BJ (cell line): ENCODE measurements around the gene KCNJ10. TPM values are rescaled to one million over a fixed set of nuclear protein-coding genes. Genes with fewer than 3 reads are reported as not detected.

Experiments used
- CTCF ChIA-PET: fragments of 350-600 bp; formaldehyde crosslinking; extraction: SDS; loops from one replicate; lab custom pipeline; 2021; ENCODE audit warnings: antibody characterized with exemption, inconsistent platforms; lab: Yijun Ruan, JAX
- POLR2A ChIA-PET: fragments of 300-600 bp; sonication (Branson Sonifier 250); formaldehyde crosslinking; extraction: SDS; loops from one replicate; lab custom pipeline; 2021; ENCODE audit warnings: antibody characterized with exemption; lab: Charles Lee
- DNase-seq: peaks from one replicate; pipeline ENCODE4 v3.0.0-alpha.2; 2011; ENCODE audit warnings: low read depth
- H3K27me3 ChIP-seq: 2 replicates; pipeline ENCODE4 v1.6.0; 2011; ENCODE audit warnings: low read length; ENCODE audit not compliant: control insufficient read depth, insufficient read depth
- H3K36me3 ChIP-seq: 2 replicates; pipeline ENCODE4 v1.5.1; 2011; ENCODE audit warnings: low read length; ENCODE audit not compliant: control insufficient read depth, insufficient read depth
- H3K4me3 ChIP-seq: 2 replicates; pipeline ENCODE4 v1.5.1; 2011; ENCODE audit warnings: low read depth, mild to moderate bottlenecking, control low read depth, low read length
- CTCF ChIP-seq: IDR thresholded peaks from 2 replicates; pipeline ENCODE4 v1.5.1; 2011; ENCODE audit warnings: low read depth, mild to moderate bottlenecking, control low read depth, inconsistent platforms, low read length, moderate library complexity; ENCODE audit not compliant: insufficient read depth
- polyA plus RNA-seq: library from polyadenylated mRNA; depleted of rRNA; stranded (reverse); fragments of >200 nt; gene quantifications from 2 replicates; pipeline ENCODE4 v1.2.3, GENCODE V29; 2011

KCNJ10 gene
- polyA plus RNA-seq, 1 experiment = not detected

DNA sequence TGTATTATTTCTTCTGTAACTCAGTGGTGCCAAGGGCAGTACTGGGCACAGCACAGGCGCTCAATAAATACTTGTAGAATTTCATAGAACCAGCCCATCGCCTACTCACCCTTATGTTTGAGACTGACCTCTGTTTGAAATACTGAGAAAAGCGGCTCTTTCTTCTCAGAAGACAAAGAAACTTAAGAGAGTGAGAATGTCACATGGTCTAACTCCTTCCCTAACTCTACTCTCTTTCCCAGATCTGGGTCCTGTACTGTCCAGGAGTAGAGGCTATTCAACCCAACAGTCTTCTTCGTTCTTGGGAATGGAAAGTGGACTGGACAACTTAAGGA, 24.3 kb upstream of the KCNJ10 start:
- Histone ChIP-seq H3K4me3 (no peak overlapping the region), H3K36me3 (peaks cover 3% of the 10 kb centered on the region), H3K27me3 (no peaks in the 10 kb centered on the region)
- no peak for TF ChIP-seq CTCF
- ChIA-PET POLR2A (no interaction called here), CTCF (interaction anchor here (1.6 kb wide), 1 partner anchor 16 kb away, joined by 9 read pairs; no protein-coding TSS in a partner anchor)
- no peak for DNase-seq

DNA sequence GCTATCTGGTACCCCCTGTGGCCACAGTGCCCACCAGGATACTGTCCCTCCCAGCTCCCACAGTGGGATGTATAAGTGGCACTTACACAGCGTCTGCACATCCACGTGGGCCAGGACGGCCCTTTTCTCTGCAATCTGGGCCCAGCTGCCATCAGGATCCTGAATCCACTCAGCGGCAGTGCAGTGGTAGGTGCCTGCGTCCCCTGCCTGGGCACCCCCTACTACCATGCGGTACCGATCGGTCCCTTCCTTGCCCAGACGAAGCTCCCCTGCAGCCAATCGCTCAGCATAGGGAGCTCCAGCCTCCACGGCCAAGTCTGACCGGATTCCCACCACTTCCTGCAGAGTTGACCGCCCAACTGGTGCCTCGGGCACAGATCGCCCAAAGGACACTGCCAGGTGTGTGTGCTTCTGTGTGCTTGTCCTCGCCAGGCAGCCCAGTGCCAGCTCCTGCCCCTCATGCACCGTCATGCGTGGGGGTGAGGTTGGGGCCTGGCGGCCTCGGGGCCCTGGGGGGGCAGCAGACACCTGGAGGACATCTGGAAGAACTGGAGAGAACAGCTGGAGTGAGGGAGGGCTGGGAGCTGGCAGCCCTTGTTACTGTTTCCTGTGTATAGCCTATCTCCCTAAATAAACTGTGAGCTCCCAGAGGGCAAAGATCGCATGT, 23.8 kb upstream of the KCNJ10 start:
- no peak for DNase-seq
- TF ChIP-seq CTCF = no peak
- no peak overlapping the region for H3K4me3 ChIP-seq
- ChIA-PET POLR2A (no interaction called here), CTCF (interaction anchor here (0.7 to 1.6 kb wide), 3 partner anchors 9 to 15 kb away, joined by 3 to 9 read pairs (median 4); partner anchors contain the start of gene KCNJ9)
- peaks cover 3% of the 10 kb centered on the region for H3K36me3 ChIP-seq
- no peaks in the 10 kb centered on the region for H3K27me3 ChIP-seq

- POLR2A ChIA-PET = no interaction called here
- no peak for DNase-seq
- CTCF ChIA-PET = interaction anchor here (0.7 to 1.6 kb wide), 4 partner anchors 8 to 47 kb away, joined by 3 to 9 read pairs (median 4); partner anchors contain the start of gene KCNJ9
- no peak for TF ChIP-seq CTCF
- Histone ChIP-seq H3K27me3 (no peaks in the 10 kb centered on the region), H3K4me3 (no peak overlapping the region), H3K36me3 (peaks cover 3% of the 10 kb centered on the region)
These were observed 23.1 kb upstream of the KCNJ10 start for GRCh38 chr1:160093069-160093395.

DNA sequence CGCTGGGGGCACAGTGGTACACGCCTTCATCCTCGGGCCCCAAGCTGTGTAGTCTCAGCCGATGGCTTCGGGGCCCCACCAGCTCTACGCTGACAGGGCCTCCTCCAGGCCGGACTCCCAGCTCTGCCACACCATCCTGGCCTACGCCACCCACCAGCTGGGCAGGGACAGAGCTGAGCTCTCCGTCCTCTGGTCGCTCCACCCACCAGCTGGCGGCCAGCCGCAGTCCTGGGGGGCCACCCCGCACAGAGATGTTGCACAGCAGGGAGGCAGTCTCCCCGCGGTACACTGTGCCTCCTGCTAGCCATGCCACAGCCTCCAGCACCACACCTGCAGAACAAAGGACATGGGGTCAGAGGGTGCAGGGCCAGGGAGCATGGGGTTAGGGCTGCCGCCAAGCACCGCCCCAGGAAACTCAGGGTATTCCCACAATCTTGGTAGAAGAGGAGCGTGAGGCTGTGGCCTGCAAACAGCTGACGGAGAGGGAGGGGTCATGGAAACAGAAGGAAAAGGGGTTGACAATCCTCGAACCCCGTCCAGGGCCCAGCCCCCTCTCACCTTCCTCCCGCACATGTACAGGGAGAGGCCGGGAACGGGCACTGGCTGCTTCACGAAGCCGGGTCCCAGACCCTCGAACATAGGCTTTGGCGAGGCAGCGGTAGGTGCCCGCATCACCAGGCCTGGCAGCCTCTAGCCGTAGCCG, 22.6 kb upstream of the KCNJ10 start:
- POLR2A ChIA-PET = no interaction called here
- no peak for TF ChIP-seq CTCF

DNA sequence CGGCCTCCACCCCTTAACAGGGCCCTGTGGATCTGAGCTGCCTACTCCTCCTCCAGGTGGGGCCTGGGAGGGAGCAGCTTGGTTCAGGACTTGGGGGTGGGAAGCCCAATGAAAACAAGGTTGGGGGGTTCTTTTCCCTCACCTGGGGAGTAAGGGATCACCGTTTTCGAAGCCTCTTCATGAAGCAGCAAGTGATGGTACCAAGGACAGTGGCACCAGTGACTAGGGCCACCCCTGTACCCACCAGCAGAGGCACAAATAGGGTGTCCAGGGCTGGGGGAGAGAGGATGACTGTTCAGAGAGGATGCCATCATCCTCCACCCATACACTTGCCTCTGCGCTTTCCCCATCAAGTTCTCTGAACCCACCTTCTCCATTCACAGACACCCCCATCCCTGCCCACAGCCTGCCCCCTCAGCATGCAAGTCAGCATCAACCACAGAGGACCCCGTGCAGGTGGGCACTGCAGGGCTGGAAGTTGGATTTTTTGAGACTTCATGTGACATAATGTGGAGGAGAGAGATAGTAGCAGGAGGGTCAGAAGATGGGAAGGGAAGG, 21.8 kb upstream of the KCNJ10 start:
- H3K27me3 ChIP-seq = no peaks in the 10 kb centered on the region
- H3K36me3 ChIP-seq = peaks cover 3% of the 10 kb centered on the region
- no peak for TF ChIP-seq CTCF
- POLR2A ChIA-PET = no interaction called here
- CTCF ChIA-PET = interaction anchor here (0.8 to 2.3 kb wide), 3 partner anchors 10 to 86 kb away, joined by 3 to 6 read pairs (median 4); no protein-coding TSS in a partner anchor
- no peak overlapping the region for H3K4me3 ChIP-seq
- DNase-seq = no peak

More for the DNA sequence above, 22.6 kb upstream of the KCNJ10 start:
- no peaks in the 10 kb centered on the region for H3K27me3 ChIP-seq
- H3K36me3 ChIP-seq = peaks cover 3% of the 10 kb centered on the region
- no peak for DNase-seq
- CTCF ChIA-PET = interaction anchor here (0.8 to 1.0 kb wide), 4 partner anchors 11 to 87 kb away, joined by 3 to 4 read pairs (median 4); partner anchors contain the start of gene KCNJ9
- H3K4me3 ChIP-seq = no peak overlapping the region
